Hepatocyte (in vitro differentiated cells): ENCODE measurements around the gene FIGNL1.

Source experiments
- EZH2 ChIP-seq: fragments of 200-600 bp; sonication (generic); IDR thresholded peaks from 2 replicates; pipeline ENCODE4 v1.6.1; 2016; ENCODE audit warnings: antibody characterized with exemption, mild to moderate bottlenecking, borderline replicate concordance
- EZH2phosphoT487 ChIP-seq: fragments of 200-600 bp; sonication (generic); IDR thresholded peaks from one replicate; pipeline ENCODE4 v1.6.1; 2018; ENCODE audit warnings: antibody characterized with exemption, mild to moderate bottlenecking, low read depth, moderate library complexity; ENCODE audit not compliant: unreplicated experiment, severe bottlenecking
- TF ChIP-seq, protein P1 (sequence below): fragments of 200-600 bp; sonication (generic); IDR thresholded peaks from 2 replicates; pipeline ENCODE4 v1.5.1; 2016; ENCODE audit warnings: antibody characterized with exemption, mild to moderate bottlenecking; ENCODE audit not compliant: poor library complexity

DNA sequence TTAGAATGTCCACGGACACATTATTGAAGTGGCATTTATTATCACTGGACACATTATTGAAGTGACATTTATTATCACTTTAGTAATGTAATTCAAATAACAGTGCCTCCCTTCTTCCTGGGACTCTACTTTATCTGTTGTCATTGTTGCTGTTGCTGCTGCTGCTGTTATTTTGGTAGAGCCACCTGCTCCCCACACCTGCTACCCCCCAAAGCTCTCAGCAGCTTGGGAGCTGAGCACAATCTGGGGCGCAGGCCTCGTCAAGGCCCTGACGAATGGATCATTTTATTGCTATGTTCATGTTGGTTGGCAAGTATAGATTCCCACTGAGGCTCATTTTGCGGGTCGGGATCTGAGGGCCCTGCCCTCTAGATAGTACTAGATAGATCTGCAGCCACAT, 24.8 kb downstream of the FIGNL1 start:
- no peak for TF ChIP-seq EZH2phosphoT487
- TF ChIP-seq, protein P1, sequence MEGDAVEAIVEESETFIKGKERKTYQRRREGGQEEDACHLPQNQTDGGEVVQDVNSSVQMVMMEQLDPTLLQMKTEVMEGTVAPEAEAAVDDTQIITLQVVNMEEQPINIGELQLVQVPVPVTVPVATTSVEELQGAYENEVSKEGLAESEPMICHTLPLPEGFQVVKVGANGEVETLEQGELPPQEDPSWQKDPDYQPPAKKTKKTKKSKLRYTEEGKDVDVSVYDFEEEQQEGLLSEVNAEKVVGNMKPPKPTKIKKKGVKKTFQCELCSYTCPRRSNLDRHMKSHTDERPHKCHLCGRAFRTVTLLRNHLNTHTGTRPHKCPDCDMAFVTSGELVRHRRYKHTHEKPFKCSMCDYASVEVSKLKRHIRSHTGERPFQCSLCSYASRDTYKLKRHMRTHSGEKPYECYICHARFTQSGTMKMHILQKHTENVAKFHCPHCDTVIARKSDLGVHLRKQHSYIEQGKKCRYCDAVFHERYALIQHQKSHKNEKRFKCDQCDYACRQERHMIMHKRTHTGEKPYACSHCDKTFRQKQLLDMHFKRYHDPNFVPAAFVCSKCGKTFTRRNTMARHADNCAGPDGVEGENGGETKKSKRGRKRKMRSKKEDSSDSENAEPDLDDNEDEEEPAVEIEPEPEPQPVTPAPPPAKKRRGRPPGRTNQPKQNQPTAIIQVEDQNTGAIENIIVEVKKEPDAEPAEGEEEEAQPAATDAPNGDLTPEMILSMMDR = no peak
- TF ChIP-seq EZH2 = no peak
